ENCODE measurements around the gene KRTCAP3.
A peak's percentile ranks its signal among the peaks of the same experiment; 100 is the strongest.

KRTCAP3 gene

GRCh38 chr2:27441226-27441926 lies 805 bp upstream of the KRTCAP3 start:
- DNase-seq (ENCODE audit: low spot score), result no peak

- DNase-seq (ENCODE audit: low spot score), result no peak
These were observed 720 bp downstream of the KRTCAP3 start for GRCh38 chr2:27442920-27443282.

- no peak for DNase-seq (ENCODE audit: low spot score)
These were observed 3.0 kb downstream of the KRTCAP3 start for GRCh38 chr2:27445155-27445554.

- no peak for DNase-seq (ENCODE audit: low spot score)
These were observed 3.4 kb downstream of the KRTCAP3 start for GRCh38 chr2:27445615-27446014.

GRCh38 chr2:27446057-27446456 lies 3.9 kb downstream of the KRTCAP3 start:
- DNase-seq (ENCODE audit: low spot score), result peak; percentile 32

- no peak for DNase-seq (ENCODE audit: low spot score)
These were observed 6.2 kb downstream of the KRTCAP3 start for GRCh38 chr2:27448381-27448780.

- DNase-seq (ENCODE audit: low spot score), result no peak
These were observed 8.9 kb downstream of the KRTCAP3 start for GRCh38 chr2:27451095-27451494.

- no peak for DNase-seq (ENCODE audit: low spot score)
These were observed 11.8 kb downstream of the KRTCAP3 start for GRCh38 chr2:27453968-27454367.

GRCh38 chr2:27461118-27461517 lies 18.9 kb downstream of the KRTCAP3 start:
- no peak for DNase-seq (ENCODE audit: low spot score)

- no peak for DNase-seq (ENCODE audit: low spot score)
These were observed 22.3 kb downstream of the KRTCAP3 start for GRCh38 chr2:27464443-27464842.

GRCh38 chr2:27471961-27472360 lies 29.8 kb downstream of the KRTCAP3 start:
- no peak for DNase-seq (ENCODE audit: low spot score)

GRCh38 chr2:27485496-27485895 lies 43.3 kb downstream of the KRTCAP3 start:
- DNase-seq (ENCODE audit: low spot score), result no peak

GRCh38 chr2:27489118-27489497 lies 46.9 kb downstream of the KRTCAP3 start:
- DNase-seq (ENCODE audit: low spot score), result no peak

GRCh38 chr2:27489498-27490397 lies 47.6 kb downstream of the KRTCAP3 start, which contains the start of gene IFT172:
TSS of gene IFT172 (minus strand) at chr2:27489743. CDS start at chr2:27489653, 90 bp downstream.
- peak; percentile 98 for DNase-seq (ENCODE audit: low spot score)

GRCh38 chr2:27492557-27492956 lies 50.4 kb downstream of the KRTCAP3 start:
- DNase-seq (ENCODE audit: low spot score), result no peak

GRCh38 chr2:27493948-27494283 lies 51.7 kb downstream of the KRTCAP3 start:
- DNase-seq (ENCODE audit: low spot score), result no peak

All from iPS-NIHi11 (cell line).